CD4-positive, alpha-beta T cell treated with Interleukin-2 at 100 ng/mL for 4 hours (primary cell): ENCODE results near the gene FLAD1.
A peak's percentile ranks its signal among the peaks of the same experiment; 100 is the strongest.

Experiments used
- DNase-seq: peaks from one replicate; pipeline ENCODE4 v3.0.0-alpha.2; 2020; ENCODE audit warnings: low spot score

The FLAD1 gene

DNA sequence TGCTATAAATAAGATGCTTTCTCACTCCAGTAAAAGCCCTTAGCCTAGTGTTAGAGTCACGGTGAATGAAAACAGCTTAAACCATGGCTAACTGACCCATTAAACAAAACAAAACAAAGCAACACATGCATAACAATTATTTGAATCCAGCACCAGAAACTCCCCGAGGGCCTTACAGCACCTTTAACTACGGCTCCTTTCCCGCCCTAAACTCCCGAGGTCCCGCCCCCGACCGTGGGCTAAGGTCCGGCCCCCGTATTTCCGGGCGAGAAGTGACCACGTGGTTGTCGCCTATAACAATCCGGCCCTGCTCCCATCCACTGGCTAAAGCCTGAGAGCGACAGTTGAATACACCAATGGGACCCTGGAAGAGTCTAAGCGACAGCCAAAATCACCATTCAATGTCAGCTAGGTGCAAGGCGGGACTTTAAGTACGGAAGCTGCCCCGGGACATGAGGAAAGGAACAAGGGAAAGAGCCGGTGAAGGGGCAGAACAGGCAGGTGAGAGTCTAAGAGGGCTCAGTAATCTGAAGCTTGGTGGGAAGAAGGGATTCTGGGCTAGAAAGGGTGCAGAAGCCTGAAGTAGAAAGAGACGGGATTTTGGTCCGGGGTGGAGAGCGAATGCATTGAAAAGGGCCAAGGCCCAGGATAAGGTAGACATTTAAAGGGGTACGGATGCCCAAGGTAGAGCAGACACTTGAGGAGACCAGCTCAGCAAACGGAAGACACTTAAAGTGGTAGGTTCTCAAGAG lies at the start of gene FLAD1:
FLAD1 (plus strand) TSS at position 448 of the 752 bp plus-strand sequence. CDS start 351 bp downstream, outside the sequence.
- DNase-seq, result peak; percentile 99

DNA sequence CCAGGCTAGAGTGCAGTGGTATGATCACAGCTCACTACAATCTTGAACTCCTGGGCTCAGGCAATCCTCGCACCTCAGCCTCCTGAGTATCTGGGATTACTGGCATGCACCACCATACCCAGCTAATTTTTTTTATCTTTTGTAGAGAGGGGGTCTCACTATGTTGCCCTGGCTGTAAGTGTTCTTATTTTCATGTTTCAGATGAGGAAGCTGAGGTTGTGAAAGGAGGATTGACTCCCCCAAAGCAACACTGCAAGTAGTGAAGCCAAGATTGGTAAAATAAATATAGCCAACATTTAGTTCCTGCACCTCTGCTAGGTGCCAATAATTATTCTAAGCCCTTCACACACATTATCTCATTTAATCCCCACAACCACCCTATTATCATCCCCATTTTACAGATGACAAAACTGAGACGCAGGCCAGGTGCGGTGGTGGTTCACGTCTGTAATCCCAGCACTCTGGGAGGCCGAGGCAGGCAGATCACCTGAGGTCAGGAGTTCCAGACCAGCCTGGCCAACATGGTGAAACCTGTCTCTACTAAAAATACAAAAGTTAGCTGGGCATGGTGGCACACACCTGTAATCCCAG lies 48.7 kb upstream of the FLAD1 start:
- no peak for DNase-seq

DNA sequence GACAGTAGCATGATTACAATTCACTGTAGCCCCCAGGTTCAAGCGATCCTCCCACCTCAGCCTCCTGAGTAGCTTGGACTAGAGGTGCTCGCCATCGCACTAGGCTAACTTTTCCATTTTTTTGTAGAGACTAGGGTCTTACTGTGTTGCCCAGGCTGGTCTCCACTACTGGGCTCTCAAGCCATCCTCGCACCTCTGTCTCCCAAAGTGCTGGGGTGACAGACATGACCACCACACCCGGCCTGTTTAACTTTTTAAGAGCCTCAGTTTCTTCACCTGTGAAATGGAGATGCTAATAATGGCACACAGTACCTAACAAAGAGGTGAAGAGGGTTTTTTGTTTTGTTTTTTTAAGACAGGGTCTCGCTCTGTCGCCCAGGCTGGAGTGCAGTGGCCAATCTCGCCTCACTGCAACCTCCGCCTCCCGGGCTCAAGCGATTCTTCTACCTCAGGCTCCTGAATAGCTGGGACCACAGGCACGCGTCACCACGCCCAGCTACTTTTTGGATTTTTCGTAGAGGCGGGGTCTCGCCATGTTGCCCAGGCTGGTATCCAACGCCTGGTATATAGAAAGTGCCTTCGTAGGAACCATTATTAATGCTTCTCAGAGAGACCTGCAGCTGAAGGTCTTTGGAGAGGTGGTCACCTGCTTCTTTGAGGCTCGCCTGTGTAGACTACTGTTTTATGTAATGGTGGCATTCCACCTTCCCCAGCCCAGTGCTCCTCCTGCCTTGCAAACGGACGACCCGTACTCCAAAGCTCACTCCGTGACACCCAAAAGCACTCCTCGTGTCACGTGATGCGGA lies 47.2 kb upstream of the FLAD1 start:
- DNase-seq, result no peak

DNA sequence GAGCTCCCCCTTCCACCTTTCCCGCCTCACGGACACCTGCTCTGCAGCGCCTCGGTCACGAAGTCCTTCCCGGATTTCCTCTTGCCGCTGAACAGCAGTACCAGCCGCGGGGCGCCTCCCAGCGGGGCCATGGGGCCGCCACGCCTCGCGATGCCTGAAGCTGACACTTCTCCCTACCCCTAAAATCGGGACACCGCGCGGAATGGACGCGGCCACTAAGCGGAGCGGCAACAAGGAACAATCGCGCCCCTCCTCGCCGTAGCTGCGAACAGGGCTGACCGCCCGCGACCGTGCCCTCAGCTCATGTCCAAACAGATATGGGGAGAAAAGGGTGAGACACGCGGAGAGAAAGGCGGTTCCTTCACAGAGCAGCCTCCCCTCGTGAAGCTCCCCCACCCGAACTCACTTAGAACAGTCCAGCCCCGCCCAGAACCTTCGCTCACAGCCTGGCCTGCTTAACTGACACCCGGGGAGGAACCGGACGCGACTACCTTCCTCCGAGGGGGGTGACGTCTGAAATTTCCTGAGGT lies 46.5 kb upstream of the FLAD1 start, which contains the start of gene PMVK:
PMVK (minus strand) TSS at position 165 of the 530 bp plus-strand sequence; CDS start at position 131, 34 bp downstream.
- DNase-seq, result peak; percentile 96

DNA sequence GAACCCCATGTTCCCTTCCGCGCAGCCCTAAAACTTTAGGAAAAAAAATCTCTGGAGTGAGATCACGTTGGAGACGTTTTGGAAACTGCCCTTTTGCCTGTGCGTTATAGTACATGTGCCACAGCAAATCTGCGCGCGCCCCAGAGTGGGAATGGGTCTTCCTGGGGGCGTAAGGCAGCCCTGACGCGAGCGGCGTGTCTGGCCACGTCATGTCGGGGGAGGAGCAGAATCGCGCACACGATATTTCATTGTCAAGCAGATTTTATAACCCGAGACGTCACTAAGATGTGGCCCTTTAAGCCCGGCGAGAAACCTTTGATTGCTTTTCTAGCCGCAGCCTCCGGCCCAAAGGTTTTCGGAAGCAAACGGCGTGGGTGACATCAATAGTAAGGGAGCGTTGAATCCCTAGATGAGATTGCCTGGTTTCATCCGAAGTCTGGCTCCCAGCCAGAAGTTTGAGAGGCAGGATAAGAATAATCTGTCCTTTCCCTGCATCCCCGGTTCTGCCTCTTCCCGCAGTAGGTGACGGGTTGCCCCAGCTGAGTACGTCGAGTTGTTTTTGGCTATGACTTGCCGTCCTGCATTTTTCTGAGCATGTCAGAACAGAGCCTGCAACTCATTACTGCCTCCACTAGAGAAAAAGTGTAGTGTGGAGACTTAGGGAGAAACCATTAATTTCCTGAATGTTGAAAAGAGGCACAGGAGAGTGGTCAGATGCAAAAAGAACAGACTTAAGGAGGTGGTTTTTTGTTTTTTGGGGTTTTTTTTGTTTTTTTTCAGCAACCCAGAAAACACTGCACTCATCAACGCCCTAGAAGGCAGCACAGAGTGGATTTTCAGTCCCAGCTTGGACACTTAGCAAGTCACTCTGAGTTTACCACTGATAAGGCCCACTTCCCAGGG lies 45.8 kb upstream of the FLAD1 start:
- DNase-seq, result peak; percentile 84

DNA sequence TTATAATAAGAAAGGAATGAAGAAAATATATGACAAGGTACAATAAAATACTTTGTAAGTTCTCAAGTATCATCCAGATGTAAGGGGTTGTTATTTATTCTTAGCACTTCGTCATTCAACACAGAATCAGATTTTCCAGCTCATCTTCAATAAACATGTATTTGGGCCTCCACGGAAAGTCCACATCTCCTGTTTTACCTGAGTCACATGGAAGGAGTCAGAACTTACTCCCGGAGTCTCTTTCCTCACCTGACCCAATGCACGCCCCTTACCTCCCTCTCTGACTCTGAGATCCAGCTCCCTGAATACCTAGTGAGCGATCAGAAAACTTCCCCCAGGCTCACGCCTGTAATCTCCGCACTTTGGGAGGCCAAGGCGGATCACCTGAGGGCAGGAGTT lies 45.2 kb upstream of the FLAD1 start:
- DNase-seq, result no peak

DNA sequence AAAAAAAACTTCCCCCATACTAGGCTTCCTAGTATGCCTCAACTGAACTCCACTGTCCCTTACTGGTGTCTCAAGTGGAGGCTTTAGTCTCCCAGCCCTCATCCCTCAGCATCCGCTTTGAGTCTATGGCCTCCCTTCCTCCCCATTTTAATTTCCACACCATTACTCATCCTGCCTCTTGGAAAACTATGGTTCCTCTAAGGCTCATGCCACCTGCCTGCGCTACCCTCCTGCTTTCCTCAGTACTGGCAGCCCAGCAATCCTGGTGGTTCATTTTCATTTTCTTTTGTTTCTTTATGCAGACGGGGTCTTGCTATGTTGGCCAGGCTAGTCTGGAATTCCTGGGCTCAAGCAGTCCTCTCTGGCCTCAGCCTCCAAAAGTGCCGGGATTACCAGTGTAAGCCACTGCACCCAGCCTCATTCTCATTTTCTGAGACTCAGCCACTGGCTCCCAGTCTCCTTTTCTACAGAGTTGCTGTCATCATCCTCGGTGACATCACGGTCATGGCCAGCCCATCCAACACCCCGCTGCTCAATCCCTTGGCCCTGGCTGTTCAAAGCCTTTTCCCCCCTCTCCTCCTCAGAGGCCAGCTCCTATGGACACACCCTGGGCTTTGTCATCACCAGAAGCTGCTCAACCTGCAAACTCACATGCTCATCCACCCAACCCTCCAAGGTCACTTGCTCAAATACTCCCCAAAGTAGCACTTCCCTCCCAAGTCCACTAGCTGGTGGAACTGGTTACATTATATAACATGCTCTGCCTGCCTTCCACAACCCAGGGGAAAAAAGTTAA lies 44.3 kb upstream of the FLAD1 start:
- no peak for DNase-seq

DNA sequence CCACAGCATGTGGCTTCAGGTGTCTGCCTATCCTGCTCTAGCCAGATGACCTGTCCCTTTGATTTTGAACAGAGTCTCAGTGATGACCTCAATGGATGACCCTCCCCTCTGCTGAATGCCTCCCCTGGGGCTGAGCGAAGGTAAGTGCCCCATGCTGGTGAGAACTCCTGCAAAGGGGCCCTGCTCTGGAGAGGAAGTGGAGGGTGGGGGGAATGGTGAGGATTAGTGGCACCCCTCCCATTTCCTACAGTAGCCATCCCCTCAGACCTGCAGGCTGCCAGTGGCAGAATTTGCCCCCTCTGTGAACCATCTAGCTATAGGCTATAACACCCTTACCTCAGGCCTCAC lies 43.0 kb upstream of the FLAD1 start:
- DNase-seq, result no peak

DNA sequence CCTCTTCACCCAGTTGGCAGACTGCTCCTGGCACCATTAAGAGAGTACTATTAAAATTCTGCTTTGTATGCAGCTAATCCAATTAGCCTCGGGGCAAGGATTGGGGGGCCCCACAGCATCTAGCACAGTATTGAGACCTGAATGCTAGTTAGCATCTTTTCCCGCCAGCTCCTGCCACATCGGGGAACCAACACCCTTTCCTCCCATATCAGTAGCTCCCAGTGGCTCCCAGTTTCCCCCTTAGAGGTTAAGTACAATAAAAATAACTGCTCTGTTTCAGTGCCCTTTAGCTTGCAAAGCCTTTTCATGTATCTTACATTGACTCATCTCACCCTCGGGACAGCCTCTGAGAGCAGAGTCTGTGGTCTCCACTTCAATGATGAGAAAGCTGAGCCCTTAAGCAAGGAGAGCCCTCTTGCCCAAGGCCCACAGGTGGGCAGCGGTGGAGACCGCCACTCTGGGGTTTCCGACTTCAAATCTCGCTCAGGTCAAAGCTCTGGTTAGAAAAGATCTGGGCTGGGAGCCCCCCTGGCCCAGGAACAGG lies 42.4 kb upstream of the FLAD1 start:
- DNase-seq, result no peak

DNA sequence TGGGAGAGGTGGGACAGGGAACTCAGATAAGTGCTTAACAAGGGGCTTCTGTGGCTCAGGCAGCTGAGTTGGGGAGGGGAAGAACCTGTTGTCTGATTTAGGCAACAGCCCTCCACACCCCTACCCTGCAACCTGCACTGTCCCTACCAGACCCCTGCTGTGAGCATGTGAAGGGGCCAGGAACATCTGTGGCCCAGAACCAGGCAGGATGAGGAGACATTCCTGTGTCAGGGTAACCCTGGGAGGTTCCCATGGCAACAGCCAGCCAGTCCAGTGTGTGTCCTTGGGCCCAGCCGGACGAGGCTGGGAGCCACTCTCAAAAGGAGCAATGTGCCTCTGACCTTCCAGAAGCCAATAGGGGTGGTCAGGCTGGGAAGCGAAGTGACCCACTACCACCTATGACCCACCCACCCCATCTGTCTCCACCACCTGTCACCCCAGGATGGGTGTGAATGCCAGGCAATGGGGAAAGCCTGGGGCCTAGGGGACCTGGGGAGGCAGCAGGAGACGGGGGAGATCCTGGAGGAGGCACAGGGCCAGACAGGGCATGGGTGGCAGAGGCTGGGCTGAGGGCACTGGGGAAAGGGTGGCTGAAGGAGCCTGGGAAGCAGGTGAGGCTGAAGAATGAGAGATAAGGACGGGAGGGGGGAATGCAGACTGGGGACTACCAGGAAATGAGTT lies 41.7 kb upstream of the FLAD1 start:
- no peak for DNase-seq

DNA sequence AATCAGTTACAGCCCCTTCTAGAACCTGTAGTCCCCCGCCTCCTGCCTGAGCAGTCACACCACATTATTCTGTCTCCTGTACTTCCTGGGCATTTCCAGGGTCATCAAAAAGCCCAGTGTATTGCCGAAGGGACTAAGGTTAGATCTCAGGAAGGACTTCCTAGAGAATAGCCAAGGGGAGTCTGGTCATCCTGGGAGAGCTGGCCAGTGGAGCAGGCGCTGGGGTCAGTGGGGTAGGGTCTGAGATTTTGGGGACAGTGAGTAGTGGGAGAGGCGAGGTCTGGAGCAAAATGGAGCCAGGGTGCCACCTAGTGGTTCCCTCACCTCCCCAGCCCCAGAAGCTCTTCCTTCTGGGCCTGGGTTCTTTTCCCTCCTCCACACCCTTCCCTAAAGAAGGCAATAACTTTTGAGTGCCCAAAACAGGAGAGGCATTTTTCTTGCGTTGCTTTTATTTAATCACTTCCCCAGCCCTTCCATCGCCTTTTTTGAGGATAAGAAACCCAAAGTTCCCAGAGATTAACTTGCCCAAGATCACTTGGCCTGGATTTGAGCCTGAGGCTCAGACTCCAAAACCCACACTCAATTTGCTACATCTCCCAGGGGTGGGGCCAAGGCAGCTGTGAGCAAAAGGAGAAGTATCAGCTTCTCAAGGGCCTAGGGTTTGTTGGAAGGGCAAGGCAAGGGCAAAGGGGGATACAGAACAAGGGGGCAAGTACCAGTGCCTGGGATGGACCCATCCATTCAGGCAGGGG lies 39.3 kb upstream of the FLAD1 start:
- DNase-seq, result no peak

DNA sequence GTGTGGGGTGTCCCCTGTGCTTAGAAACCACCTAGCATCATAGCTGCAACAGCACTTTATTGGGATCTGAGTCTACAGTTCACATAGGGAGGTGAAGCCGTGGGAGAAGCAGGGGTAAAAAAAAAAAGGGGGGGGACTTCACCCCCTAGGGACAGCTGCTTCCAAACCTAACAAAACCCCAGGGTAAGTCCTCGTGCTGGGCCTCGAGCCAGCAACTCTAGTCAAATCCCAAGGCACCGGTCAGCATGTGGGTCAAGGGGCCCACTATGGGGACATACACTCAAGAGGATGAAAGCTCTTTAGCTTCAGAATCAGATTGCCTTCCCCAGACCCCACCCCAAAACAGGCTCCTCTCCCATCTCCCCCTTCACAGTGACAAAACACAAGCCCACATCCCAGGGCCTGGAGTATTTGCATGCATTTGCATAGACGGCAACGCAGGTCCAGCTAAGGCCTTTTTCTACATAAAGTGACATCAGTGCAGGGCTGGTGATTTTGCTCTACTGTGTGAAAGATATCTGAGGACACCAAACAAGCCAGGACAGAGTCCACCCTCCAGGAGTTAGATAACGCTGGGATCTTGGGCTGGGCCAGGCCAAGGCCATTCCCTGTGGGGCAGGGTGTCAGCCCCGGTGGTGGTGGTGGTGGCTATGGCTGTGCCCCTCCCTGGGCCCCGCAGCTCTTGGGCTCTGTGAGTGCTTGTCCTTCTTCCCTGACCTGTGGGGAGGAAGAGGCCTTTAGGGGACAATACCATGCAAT lies 38.6 kb upstream of the FLAD1 start:
- DNase-seq, result no peak

DNA sequence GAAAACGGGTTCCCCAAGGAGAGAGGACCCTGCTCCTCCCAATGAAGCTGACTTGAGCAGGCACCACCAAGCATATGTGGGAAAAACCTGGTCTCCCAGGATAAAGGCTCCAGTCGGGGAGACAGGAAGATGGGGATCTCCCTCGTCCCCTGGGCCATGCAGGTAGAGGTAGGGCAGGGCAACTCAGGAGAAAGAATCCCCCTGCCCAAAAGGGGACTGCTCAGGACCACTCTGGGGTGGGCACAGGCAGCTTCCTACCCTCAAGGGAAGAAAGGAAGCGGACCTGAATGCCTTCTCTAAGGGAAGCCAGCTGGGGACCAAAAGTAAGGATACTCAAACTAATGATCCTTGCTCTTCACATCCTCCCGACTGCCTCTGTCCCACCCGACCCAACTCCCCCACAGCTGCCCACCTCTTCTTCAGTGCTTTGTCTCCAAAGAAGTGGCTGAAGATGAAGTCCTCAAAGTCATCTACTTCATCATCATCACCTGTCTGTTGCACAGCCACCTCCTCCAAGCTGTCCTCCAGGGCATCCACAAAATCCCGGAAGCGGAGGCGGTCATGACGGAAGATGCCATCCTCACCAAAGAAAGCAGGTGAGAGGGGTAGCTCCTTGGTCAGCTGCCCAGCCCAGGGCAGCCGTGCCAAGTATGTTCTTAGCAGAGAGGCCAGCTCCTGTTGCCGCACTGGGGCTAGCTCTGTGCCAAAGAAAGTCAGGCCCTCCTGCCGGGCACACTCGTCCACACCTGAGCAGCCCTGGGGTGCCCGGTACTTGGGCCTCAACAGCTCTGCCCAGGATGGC lies 37.8 kb upstream of the FLAD1 start:
- no peak for DNase-seq

DNA sequence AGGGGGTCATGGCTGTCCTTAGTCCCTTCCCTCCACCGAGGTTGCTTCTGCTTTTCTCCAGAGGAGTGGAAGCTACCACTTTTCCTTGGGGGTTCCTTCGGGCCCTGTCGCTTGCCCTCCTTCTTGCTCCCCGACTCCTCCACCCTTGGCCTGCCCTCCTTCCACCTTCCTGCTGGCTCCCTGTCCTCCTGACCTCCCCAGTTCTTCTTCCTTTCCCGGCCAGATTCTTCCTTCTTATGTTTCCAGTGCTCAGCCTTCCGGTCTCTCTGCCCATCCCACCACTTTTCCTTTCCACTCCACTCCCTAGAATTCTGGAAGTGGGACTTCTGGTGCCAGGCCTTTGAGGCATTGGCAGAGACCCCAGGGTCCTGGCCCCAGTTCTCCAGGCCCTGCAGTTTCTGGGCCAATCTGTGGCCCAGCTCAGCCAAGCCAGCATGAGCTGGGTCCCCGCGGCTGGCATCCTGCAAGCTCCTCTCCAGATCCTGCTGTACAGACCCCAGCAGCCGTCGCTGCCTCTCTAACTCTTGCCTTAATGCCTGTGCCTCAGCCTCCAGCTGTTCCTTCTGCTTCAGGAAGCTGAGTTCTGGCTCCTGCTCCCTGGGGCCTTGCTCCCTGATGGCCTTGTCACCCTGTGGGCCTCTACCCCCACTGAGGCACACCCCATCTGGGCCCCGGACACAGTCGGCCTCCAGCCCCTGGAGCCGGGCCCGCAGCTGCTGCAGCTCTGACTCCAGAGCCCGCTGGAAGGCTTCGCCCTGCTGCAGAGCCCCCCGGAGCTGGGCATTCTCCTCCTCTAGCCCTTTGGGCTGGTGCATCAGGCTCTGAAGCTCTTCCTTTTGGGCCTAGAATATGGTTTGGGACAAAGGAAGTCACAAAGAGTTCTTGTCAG lies 36.9 kb upstream of the FLAD1 start:
- DNase-seq, result no peak

DNA sequence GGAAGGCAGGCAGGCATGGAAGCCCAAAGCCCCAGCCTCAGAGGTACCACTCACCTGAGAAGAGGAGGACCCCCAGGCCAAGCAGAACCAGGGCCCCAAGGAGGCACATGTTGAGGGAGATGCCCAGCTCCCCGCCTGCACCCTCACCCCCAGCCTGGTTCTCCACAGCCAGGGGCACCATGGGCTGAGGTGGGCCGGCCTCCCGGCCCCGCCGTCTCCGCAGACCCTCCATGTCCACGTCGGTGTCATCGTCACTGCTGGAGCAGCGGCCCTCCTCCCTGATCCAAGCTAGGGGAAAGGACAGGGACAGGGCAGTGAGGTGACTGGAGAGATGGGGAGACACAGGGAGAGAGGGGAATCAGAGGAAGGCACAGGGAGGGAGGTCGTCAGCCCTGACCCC lies 35.1 kb upstream of the FLAD1 start:
- DNase-seq, result no peak

DNA sequence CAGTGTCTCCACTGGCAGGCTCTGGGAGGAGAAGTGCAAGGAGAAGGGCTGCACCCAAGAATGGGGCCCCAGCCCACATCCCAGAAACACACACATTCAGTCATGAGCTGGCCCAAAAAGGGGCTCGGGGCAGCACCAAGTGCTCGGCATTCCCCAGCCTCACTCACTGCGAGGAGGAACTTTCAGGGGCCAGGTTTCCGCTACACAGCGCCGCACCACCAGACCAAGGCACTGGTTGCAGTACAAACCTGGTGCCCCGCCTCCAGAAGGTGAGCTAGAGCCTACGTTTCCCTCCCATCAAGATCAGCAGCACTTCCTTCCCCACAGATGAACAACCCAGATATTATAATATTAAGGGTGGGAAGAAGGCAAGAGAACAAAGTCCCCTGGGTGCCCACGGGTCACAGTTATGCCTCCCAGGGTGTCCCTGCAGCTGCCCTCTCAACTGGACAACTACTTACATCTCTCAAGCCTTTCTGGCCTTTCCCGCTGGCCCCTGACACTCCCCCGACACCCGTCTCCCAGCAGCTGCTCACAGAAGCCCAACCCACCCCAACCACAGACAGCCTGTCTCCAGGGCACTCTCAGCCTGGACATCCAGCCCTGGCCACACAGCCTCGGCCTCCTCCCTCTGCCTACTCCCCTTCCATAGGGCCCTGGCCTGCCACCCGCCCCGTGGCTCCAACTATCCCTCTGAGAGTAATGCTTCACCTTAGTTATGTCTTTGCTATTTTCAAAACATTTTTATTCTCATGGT lies 31.1 kb upstream of the FLAD1 start:
- DNase-seq, result peak; percentile 67
